GM12873 (cell line): Measurements from ENCODE around the gene ATG2B.

Experiments
- CTCF ChIP-seq: IDR thresholded peaks from 2 replicates; pipeline ENCODE4 v1.5.1; 2012; ENCODE audit warnings: low read depth, mild to moderate bottlenecking, moderate library complexity, low read length, control low read depth; ENCODE audit not compliant: insufficient read depth; ENCODE audit errors: missing control alignments

ATG2B gene

GRCh38 chr14:96362965-96363750 is at the start of gene ATG2B, which contains the start of gene GSKIP:
ATG2B (minus strand) TSS chr14:96363341; CDS start chr14:96362976, 365 bp downstream.
GSKIP (plus strand) TSS chr14:96363526; CDS start chr14:96382248, 18,722 bp downstream.
- TF ChIP-seq CTCF = no peak

- TF ChIP-seq CTCF = no peak
These were observed 47.0 kb upstream of the ATG2B start for GRCh38 chr14:96410119-96410518.

GRCh38 chr14:96409701-96410100 is 46.6 kb upstream of the ATG2B start:
- no peak for TF ChIP-seq CTCF

GRCh38 chr14:96408608-96409007 is 45.5 kb upstream of the ATG2B start:
- TF ChIP-seq CTCF = no peak

- no peak for TF ChIP-seq CTCF
These were observed 44.9 kb upstream of the ATG2B start for GRCh38 chr14:96407935-96408570.

GRCh38 chr14:96405677-96406076 is 42.5 kb upstream of the ATG2B start:
- no peak for TF ChIP-seq CTCF

GRCh38 chr14:96403409-96403808 is 40.3 kb upstream of the ATG2B start:
- no peak for TF ChIP-seq CTCF
